Measurements from ENCODE around the gene MAB21L2. TPM values are rescaled to one million over a fixed set of nuclear protein-coding genes. Genes with fewer than 3 reads are reported as not detected.

Gene MAB21L2
- polyA plus RNA-seq, 2 of the 4 experiments (the other 2 are of a cell fraction): not detected

DNA sequence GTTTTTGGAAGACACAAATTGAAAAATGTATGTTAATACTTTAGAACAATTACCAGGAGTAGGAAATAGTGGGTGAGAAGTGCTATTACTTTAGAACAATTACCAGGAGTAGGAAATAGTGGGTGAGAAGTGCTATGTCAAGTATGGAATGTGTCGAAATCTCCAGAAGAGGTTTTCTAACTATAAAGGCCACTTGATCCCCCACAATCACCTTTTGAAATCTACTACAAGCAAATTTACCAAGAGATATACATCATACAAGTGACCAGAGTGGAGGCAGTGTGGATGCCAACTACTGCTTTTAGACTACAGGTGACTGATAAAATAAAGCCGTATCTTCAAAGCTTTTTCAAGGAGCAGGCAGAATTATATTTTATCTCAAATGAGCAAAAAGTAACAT lies 43.1 kb downstream of the MAB21L2 start:
- no peak overlapping the region for H3K27ac ChIP-seq
- H3K4me2 ChIP-seq: no peak overlapping the region
- WGBS (ENCODE audit: missing lambda C conversion rate): 87% methylated on average over 2 of the region's 2 CpGs
- ATAC-seq (no peak), DNase-seq (ENCODE audit: low read depth in 1 of 2, low spot score in 1 of 2) (no peak), FAIRE-seq (no peak)
- ChIA-PET CTCF (no interaction called here), POLR2A (no interaction called here)
- H3K9me3 ChIP-seq: no peaks in the 10 kb centered on the region
- no peak overlapping the region for H3K4me3 ChIP-seq
- no peak for TF ChIP-seq JUNB (IDR thresholded peaks at IDR 0.05)
- no peak for TF ChIP-seq RAD21 (conservative IDR thresholded peaks at IDR 0.05 in 1 of 2, IDR thresholded peaks at IDR 0.05 in 1 of 2)
- TF ChIP-seq, protein P1, sequence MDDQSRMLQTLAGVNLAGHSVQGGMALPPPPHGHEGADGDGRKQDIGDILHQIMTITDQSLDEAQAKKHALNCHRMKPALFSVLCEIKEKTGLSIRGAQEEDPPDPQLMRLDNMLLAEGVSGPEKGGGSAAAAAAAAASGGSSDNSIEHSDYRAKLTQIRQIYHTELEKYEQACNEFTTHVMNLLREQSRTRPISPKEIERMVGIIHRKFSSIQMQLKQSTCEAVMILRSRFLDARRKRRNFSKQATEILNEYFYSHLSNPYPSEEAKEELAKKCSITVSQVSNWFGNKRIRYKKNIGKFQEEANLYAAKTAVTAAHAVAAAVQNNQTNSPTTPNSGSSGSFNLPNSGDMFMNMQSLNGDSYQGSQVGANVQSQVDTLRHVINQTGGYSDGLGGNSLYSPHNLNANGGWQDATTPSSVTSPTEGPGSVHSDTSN (IDR thresholded peaks at IDR 0.05): no peak
- TF ChIP-seq CBX2 (IDR thresholded peaks at IDR 0.05; ENCODE audit: borderline replicate concordance, low read depth): no peak
- TF ChIP-seq, protein P2, sequence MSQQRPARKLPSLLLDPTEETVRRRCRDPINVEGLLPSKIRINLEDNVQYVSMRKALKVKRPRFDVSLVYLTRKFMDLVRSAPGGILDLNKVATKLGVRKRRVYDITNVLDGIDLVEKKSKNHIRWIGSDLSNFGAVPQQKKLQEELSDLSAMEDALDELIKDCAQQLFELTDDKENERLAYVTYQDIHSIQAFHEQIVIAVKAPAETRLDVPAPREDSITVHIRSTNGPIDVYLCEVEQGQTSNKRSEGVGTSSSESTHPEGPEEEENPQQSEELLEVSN (IDR thresholded peaks at IDR 0.05; ENCODE audit: borderline replicate concordance, low read depth): no peak
- no peak for TF ChIP-seq PHF8 (IDR thresholded peaks at IDR 0.05; ENCODE audit: borderline replicate concordance, low read depth)
- no peaks in the 10 kb centered on the region for H3K4me1 ChIP-seq

- ATAC-seq: no peak
- H3K4me2 ChIP-seq: no peak overlapping the region
- H3K9me3 ChIP-seq: peaks cover 5% of the 10 kb centered on the region; the same call in 1 of the 3 replicates
- 95% methylated on average over 2 of the region's 2 CpGs for WGBS (ENCODE audit: missing lambda C conversion rate)
- FAIRE-seq: no peak
- CTCF ChIA-PET: no interaction called here
- no peaks in the 10 kb centered on the region for H3K4me1 ChIP-seq
- H3K4me3 ChIP-seq: no peak overlapping the region
- TF ChIP-seq SREBF2 (IDR thresholded peaks at IDR 0.05) (no peak), JUNB (IDR thresholded peaks at IDR 0.05) (no peak), MAX (IDR thresholded peaks at IDR 0.05) (no peak), RFX5 (IDR thresholded peaks at IDR 0.05) (no peak), GATA3 (IDR thresholded peaks at IDR 0.05; ENCODE audit: borderline replicate concordance) (no peak), ZNF302 (CRISPR knock-in tag; IDR thresholded peaks at IDR 0.05) (no peak), HOXA7 (CRISPR knock-in tag; IDR thresholded peaks at IDR 0.05) (no peak), PHF8 (IDR thresholded peaks at IDR 0.05; ENCODE audit: borderline replicate concordance, low read depth) (no peak), CEBPB (IDR thresholded peaks at IDR 0.05) (no peak), HOXB13 (CRISPR knock-in tag; IDR thresholded peaks at IDR 0.05; ENCODE audit: low read depth) (no peak), CHD4 (IDR thresholded peaks at IDR 0.05; ENCODE audit: borderline replicate concordance) (no peak), FOSL2 (IDR thresholded peaks at IDR 0.05) (no peak), FOSL2 (CRISPR knock-in tag; IDR thresholded peaks at IDR 0.05) (no peak), NFE2L2 (conservative IDR thresholded peaks at IDR 0.05; ENCODE audit: low read length) (no peak), RNF2 (IDR thresholded peaks at IDR 0.05; ENCODE audit: borderline replicate concordance, low read depth) (no peak), RCOR1 (IDR thresholded peaks at IDR 0.05; ENCODE audit: low read depth, low read length) (no peak)
- TF ChIP-seq, protein P3, sequence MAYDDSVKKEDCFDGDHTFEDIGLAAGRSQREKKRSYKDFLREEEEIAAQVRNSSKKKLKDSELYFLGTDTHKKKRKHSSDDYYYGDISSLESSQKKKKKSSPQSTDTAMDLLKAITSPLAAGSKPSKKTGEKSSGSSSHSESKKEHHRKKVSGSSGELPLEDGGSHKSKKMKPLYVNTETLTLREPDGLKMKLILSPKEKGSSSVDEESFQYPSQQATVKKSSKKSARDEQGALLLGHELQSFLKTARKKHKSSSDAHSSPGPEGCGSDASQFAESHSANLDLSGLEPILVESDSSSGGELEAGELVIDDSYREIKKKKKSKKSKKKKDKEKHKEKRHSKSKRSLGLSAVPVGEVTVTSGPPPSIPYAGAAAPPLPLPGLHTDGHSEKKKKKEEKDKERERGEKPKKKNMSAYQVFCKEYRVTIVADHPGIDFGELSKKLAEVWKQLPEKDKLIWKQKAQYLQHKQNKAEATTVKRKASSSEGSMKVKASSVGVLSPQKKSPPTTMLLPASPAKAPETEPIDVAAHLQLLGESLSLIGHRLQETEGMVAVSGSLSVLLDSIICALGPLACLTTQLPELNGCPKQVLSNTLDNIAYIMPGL (CRISPR knock-in tag; IDR thresholded peaks at IDR 0.05; ENCODE audit: borderline replicate concordance): no peak
- DNase-seq (ENCODE audit: low read depth in 1 of 2, low spot score in 1 of 2): no peak
- POLR2A ChIA-PET: no interaction called here
- no peak overlapping the region for H3K27ac ChIP-seq
Measured at GRCh38 chr4:150628073-150628472, 46.1 kb downstream of the MAB21L2 start.

- H3K9me3 ChIP-seq: peaks cover 7% of the 10 kb centered on the region; the same call in 1 of the 3 replicates
- no peak for DNase-seq (ENCODE audit: low read depth in 1 of 2, low spot score in 1 of 2)
- no peak for ATAC-seq
- POLR2A ChIA-PET: no interaction called here
- H3K4me2 ChIP-seq: no peak overlapping the region
- H3K4me3 ChIP-seq: no peak overlapping the region
- no peak for FAIRE-seq
- CTCF ChIA-PET: interaction anchor here (0.7 kb wide), 1 partner anchor 936 kb away, joined by 3 read pairs; no protein-coding TSS in a partner anchor
- H3K27ac ChIP-seq: no peak overlapping the region
- H3K4me1 ChIP-seq: no peaks in the 10 kb centered on the region
- no peak for TF ChIP-seq TFCP2L1 (CRISPR knock-in tag; IDR thresholded peaks at IDR 0.05)
- TF ChIP-seq ZC3H11A (IDR thresholded peaks at IDR 0.05): no peak
- no peak for TF ChIP-seq NFE2L2 (conservative IDR thresholded peaks at IDR 0.05; ENCODE audit: low read length)
- TF ChIP-seq CHD4 (IDR thresholded peaks at IDR 0.05; ENCODE audit: borderline replicate concordance): no peak
- TF ChIP-seq PHF8 (IDR thresholded peaks at IDR 0.05; ENCODE audit: borderline replicate concordance, low read depth): no peak
- TF ChIP-seq FOXS1 (CRISPR knock-in tag; IDR thresholded peaks at IDR 0.05): no peak
- TF ChIP-seq, protein P1 (IDR thresholded peaks at IDR 0.05): no peak
- TF ChIP-seq HOXB13 (CRISPR knock-in tag; IDR thresholded peaks at IDR 0.05; ENCODE audit: low read depth): no peak
- TF ChIP-seq ZNF302 (CRISPR knock-in tag; IDR thresholded peaks at IDR 0.05): no peak
- no peak for TF ChIP-seq JUNB (IDR thresholded peaks at IDR 0.05)
- no peak for TF ChIP-seq EHMT2 (IDR thresholded peaks at IDR 0.05; ENCODE audit: low read depth)
- TF ChIP-seq SREBF2 (IDR thresholded peaks at IDR 0.05): no peak
- TF ChIP-seq MAZ (IDR thresholded peaks at IDR 0.05; ENCODE audit: borderline replicate concordance, low read depth, low read length): no peak
- TF ChIP-seq EHF (CRISPR knock-in tag; IDR thresholded peaks at IDR 0.05): no peak
- no peak for TF ChIP-seq SMC3 (IDR thresholded peaks at IDR 0.05)
- TF ChIP-seq, protein P3 (CRISPR knock-in tag; IDR thresholded peaks at IDR 0.05; ENCODE audit: borderline replicate concordance): no peak
Measured at GRCh38 chr4:150632639-150633038, 50.7 kb downstream of the MAB21L2 start.
